Adrenal gland (tissue), 12 donors: ENCODE measurements around the gene KIAA0513. TPM values are rescaled to one million over a fixed set of nuclear protein-coding genes. Genes with fewer than 3 reads are reported as not detected.

Experiments
- DNase-seq, 7 donors: peaks; one replicate each; pipeline ENCODE4 v3.0.0-alpha.2; 2019 to 2020
- H3K27ac ChIP-seq, 5 donors: fragments of 200-600 bp; sonication (generic) in 4 of 5; 1 replicate in 3 of 5; 2 replicates in 2 of 5; pipeline versions ENCODE4 v1.5.1 to v1.8.0; 2016 to 2020; ENCODE audit warnings: mild to moderate bottlenecking in 1 of 5
- H3K27me3 ChIP-seq: fragments of 200-600 bp; 2 replicates; pipeline ENCODE4 v1.8.0; 2021
- H3K36me3 ChIP-seq, 2 donors: fragments of 200-600 bp; replicated peaks in 1 of 2; 1 replicate in 1 of 2; 2 replicates in 1 of 2; pipeline versions ENCODE4 v1.5.1 to v1.8.0; 2018 to 2022
- H3K4me1 ChIP-seq, 2 donors: fragments of 200-600 bp; replicated peaks in 1 of 2; 1 replicate in 1 of 2; 2 replicates in 1 of 2; pipeline versions ENCODE4 v1.5.1 to v1.8.0; 2018 to 2021
- H3K4me3 ChIP-seq, 4 donors: fragments of 200-600 bp; sonication (generic) in 3 of 4; one replicate each; pipeline ENCODE4 v1.5.1; 2016 to 2018
- H3K9me3 ChIP-seq, 3 donors: fragments of 200-600 bp; sonication (generic) in 1 of 3; replicated peaks in 1 of 3; 1 replicate in 2 of 3; 2 replicates in 1 of 3; pipeline versions ENCODE4 v1.5.1 to v1.8.0; 2016 to 2021
- CTCF ChIP-seq, 6 experiments: fragments of 450-650 bp in 4 of 6; fragments of 200-600 bp in 2 of 6; sonication (generic) in 1 of 6; IDR thresholded peaks; 1 replicate in 5 of 6; 2 replicates in 1 of 6; pipeline versions ENCODE4 v1.5.1 to v1.8.0; 2016 to 2021; ENCODE audit warnings: antibody characterized with exemption in 6 of 6, mild to moderate bottlenecking in 2 of 6, moderate library complexity in 1 of 6
- POLR2A ChIP-seq, 2 donors: fragments of 450-650 bp; IDR thresholded peaks; one replicate each; pipeline ENCODE4 v1.6.1; 2017; ENCODE audit warnings: antibody characterized with exemption in 2 of 2, mild to moderate bottlenecking in 2 of 2, moderate library complexity in 1 of 2
- WGBS, 4 donors: extraction: QIAGEN DNeasy Blood & Tissue Kit in 2 of 4; methylation state at CpG; one replicate each; pipeline versions ENCODE4 v1.1.5 to v1.1.7; 2013 to 2017; 5-methylcytosine and 5-hydroxymethylcytosine counted together
- intact Hi-C, 2 donors: fragments of 100-400 bp; cut with DNase I; formaldehyde crosslinking; loops; one replicate each; pipeline versions ENCODE4 v1.14.1 to v1.15.0; 2022 to 2023
- polyA plus RNA-seq, 3 donors: library from polyadenylated mRNA; stranded (reverse); fragments of 200-250 nt in 2 of 3; fragments of 350-450 nt in 1 of 3; fragmentation: Illumina TruSeq in 1 of 3; extraction: RNeasy Lipid Tissue Mini Kit (QIAGEN cat#74804) in 1 of 3; gene quantifications; one replicate each; pipeline ENCODE4 v1.2.3, GENCODE V29; 2013 to 2014
- total RNA-seq, 9 donors: library from RNA; depleted of rRNA in 4 of 9; stranded (reverse); fragments of >200 nt in 4 of 9; fragments of 120-200 nt in 1 of 9; fragmentation: NEBNext Ultra II Directional in 1 of 9; extraction: Animal tissue kit (Norgen Biotek cat#: 25700) in 1 of 9; gene quantifications; one replicate each; pipeline versions ENCODE4 v1.1.0 to v1.2.4, GENCODE V29; 2013 to 2023
- donor health status: healthy with polysubstance abuse.
- donor health status: Bipolar disorder and iron deficiency.
- donor health status: DM: yes; HTN: yes; CAD: no.
- donor health status: DM: no; HTN: no; CAD: no.
- donor health status: DM: no; HTN: no; CAD: no.
- donor health status: DM: yes; HTN: yes; CAD: no.

Gene KIAA0513
- total and polyA plus RNA-seq, 12 donors: 7.5 to 36.7 (median 17.8) TPM

GRCh38 chr16:85074225-85074914 is 46.8 kb downstream of the KIAA0513 start:
- peaks cover 0 to 52% of the 10 kb centered on the region in 2 donors for H3K36me3 ChIP-seq
- TF ChIP-seq POLR2A (IDR thresholded peaks at IDR 0.05): no peak
- no peak for TF ChIP-seq CTCF (IDR thresholded peaks at IDR 0.05)
- H3K27ac ChIP-seq: no peak overlapping the region
- intact Hi-C loops: no loop called here
- no peaks in the 10 kb centered on the region for H3K4me1 ChIP-seq
- DNase-seq: no peak
- H3K27me3 ChIP-seq: no peaks in the 10 kb centered on the region
- H3K9me3 ChIP-seq: no peaks in the 10 kb centered on the region
- H3K4me3 ChIP-seq: no peak overlapping the region
- WGBS, 4 donors: 93 to 96% (median 93%) methylated on average over 6 of the region's 6 CpGs

GRCh38 chr16:85075236-85075924 is 47.8 kb downstream of the KIAA0513 start:
- Histone ChIP-seq H3K36me3 (peaks cover 0 to 48% of the 10 kb centered on the region in 2 donors), H3K4me3 (no peak overlapping the region), H3K27ac (no peak overlapping the region), H3K27me3 (no peaks in the 10 kb centered on the region), H3K4me1 (peaks cover 0 to 4% of the 10 kb centered on the region in 2 donors), H3K9me3 (no peaks in the 10 kb centered on the region)
- DNase-seq: peak in 1 of 7 donors; percentile 27
- TF ChIP-seq POLR2A (IDR thresholded peaks at IDR 0.05): no peak
- TF ChIP-seq CTCF (IDR thresholded peaks at IDR 0.05): no peak
- intact Hi-C loops: no loop called here
- WGBS, 4 donors: 83 to 92% (median 88%) methylated on average over 12 to 16 of the region's 16 CpGs

- DNase-seq: no peak
- no peaks in the 10 kb centered on the region for H3K9me3 ChIP-seq
- WGBS, 4 donors: 79 to 90% (median 86%) methylated on average over 4 to 10 of the region's 10 CpGs
- H3K4me3 ChIP-seq: no peak overlapping the region
- H3K27ac ChIP-seq: no peak overlapping the region
- peaks cover 0 to 48% of the 10 kb centered on the region in 2 donors for H3K36me3 ChIP-seq
- H3K4me1 ChIP-seq: peaks cover 0 to 4% of the 10 kb centered on the region in 2 donors
- intact Hi-C loops: no loop called here
- TF ChIP-seq CTCF (IDR thresholded peaks at IDR 0.05): no peak
- no peak for TF ChIP-seq POLR2A (IDR thresholded peaks at IDR 0.05)
- H3K27me3 ChIP-seq: no peaks in the 10 kb centered on the region
Observed at GRCh38 chr16:85077039-85077438, 49.4 kb downstream of the KIAA0513 start.

- H3K27me3 ChIP-seq: no peaks in the 10 kb centered on the region
- no peak for DNase-seq
- no peak overlapping the region for H3K27ac ChIP-seq
- H3K36me3 ChIP-seq: peaks cover 0 to 45% of the 10 kb centered on the region in 2 donors
- no peaks in the 10 kb centered on the region for H3K9me3 ChIP-seq
- no peak overlapping the region for H3K4me3 ChIP-seq
- 88 to 95% (median 91%) methylated on average over 13 to 16 of the region's 16 CpGs for WGBS, 4 donors
- intact Hi-C loops: no loop called here
- TF ChIP-seq POLR2A (IDR thresholded peaks at IDR 0.05): no peak
- no peak for TF ChIP-seq CTCF (IDR thresholded peaks at IDR 0.05)
- peaks cover 0 to 4% of the 10 kb centered on the region in 2 donors for H3K4me1 ChIP-seq
Observed at GRCh38 chr16:85077576-85078125, 50.1 kb downstream of the KIAA0513 start.
